ENCODE results near the gene AMN.

AMN gene

DNA sequence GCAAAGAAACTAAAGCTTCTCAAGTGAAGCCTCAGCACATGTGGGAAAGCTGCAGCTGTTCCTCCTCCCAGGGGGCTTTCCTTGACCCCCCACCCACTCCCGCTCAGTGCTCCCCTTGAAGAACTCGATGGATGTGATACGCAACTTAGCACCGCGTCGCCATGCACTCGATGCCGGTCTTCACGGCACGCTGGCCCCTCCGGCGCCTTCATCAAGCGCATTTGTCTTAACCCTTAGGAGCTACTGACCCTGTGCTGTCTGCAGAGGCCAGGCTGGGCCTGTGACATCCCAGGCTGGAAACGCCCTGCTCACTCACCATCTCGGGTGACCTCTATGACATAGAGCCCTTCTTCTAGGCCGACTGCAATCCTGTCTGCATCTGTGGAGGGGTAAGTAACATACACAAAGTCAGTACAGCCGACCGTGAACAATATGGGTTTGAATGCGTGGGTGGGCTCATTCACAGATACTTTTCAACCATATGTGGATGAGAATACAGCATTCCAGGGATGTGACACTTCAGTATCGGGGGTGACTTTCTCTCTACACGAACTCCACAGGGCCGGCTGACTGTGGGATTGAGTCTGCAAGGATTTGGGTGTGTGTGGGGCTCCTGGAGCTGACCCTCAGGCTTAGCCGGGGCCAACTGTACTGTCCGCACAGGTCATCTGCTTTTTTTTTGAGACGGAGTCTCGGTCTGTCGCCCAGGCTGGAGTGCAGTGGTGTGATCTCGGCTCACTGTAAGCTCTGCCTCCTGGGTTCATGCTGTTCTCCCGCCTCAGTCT lies 23.1 kb downstream of the AMN start:
- no peak for DNase-seq

DNA sequence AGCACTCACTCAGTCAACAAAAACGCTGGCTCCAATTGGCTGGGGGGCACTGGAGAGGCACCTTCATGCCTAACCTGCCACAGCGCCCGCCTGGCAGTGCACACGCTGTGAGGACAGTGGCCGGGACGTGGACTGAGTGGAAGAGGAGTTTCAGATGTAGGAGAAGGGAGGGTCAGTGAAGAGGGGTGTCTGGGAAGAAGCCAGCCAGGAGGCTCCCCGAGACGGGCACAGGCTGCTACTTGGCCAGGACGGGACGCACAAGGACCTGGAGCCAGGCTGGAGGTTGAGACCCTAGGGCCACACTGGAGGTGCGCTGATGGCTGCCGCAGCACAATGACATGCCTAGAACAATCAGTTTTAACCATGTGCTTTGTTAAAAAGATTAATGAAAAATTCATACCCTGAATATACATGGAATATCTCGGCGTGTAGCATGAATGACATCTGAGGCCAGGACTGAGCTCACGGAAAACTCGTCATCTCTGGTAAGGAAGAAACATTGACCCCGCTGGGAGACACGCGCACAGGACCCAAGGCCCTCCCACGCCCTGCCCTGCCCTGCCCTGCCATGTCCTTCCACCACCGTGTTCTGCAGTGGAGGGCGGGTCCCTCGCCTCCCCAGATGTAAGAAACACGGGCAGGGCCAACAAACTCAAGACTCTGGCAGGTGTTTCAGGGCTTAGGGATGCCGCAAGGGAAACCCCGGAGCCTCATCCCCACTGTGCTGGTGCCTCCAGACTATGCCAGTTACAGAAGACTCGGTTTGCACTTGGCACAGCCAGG lies 25.0 kb downstream of the AMN start:
- no peak for DNase-seq

DNA sequence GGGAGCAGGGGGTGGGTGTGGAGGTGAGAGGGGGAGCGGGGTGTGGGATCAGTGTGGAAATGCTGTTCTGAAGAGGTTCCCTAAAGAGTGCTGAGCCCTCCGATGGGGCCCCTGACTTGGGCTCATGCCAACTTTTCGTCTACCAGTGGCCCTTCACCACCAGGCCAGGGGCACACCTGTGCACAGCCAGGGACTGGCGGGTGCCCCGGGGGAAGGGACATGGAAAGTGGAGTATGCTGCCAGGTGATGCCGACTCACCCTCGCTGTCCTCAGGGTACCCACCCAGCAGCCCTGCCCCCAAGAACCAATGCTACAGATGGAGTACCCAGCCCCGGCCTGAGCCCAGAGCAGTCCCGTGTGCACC lies 26.2 kb downstream of the AMN start:
- no peak for DNase-seq

DNA sequence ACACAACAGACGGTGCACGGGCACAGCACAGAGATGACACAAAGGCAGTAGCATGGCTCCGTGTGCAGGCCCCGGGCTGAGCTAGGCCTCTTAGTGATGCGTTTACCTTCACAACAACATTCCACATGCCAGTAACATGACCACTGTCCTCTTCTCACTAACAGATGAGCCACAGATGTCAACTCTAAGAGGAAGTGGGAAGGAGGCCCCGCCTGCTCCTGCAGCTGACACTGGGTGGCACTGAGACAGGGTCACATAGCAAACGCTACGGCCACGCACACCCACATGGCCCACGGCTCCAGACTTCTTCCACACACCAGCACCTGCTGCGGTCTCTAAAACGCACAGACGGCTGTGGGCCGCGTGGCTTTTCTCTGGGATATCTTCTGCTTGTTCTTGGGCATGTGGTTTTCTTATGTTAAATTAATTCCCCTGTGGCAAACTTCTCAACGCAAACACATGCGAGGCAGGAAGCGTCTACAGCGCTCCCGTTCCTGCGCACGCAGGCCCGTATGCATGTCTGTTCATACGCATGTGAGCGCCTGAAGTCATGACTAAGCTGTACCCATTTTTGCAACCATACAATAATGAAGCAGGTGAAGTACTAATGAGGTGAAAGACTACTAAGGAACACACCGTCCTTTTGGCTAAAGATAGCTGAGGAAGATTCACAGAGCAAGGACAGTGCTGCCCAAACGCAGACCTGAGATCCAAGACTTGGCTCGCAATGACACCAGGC lies 26.8 kb downstream of the AMN start:
- DNase-seq, result peak; percentile 29

GRCh38 chr14:102949801-102950451 lies 27.5 kb downstream of the AMN start:
- peak; percentile 30 for DNase-seq

GRCh38 chr14:102951034-102951433 lies 28.6 kb downstream of the AMN start:
- no peak for DNase-seq

GRCh38 chr14:102951799-102952198 lies 29.3 kb downstream of the AMN start:
- no peak for DNase-seq

DNA sequence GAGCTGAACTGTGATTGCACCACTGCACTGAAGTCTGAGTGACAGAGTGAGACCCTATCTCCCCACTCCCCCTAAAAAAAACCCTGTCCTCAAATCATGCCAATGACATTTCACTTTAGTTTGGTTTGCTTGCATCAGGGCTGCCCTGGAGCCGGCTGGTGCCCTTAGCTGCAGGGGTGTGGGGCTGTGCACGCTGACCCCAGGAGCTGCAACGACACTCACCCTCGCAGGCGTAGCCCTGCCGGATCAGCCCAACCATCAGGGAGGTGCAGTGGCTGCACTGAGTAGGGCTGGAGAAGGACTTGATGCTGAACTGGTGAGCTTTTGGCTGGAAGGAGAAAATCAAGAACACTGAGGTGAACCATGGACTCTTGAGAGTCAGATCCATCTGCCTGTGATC lies 29.8 kb downstream of the AMN start:
- no peak for DNase-seq

DNA sequence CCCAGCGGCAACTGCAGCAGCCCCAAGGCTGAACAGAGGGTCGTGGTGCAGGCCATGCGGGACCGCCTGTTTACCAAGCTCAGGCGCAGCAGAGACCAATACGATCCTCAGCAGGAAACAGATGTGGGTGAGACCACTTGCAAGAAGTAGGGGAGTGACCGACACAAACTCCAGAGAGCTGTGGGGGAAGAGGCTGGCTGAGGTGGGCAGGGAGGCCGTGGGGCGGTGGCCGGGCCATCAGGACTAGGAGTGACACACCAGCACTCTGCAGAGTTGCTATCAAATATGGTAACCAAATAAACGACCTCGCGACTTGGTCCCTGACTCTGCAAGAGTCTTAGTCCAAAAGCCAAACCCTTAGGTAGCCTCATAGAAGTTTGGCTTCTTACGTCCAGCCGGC lies 30.6 kb downstream of the AMN start:
- no peak for DNase-seq

DNA sequence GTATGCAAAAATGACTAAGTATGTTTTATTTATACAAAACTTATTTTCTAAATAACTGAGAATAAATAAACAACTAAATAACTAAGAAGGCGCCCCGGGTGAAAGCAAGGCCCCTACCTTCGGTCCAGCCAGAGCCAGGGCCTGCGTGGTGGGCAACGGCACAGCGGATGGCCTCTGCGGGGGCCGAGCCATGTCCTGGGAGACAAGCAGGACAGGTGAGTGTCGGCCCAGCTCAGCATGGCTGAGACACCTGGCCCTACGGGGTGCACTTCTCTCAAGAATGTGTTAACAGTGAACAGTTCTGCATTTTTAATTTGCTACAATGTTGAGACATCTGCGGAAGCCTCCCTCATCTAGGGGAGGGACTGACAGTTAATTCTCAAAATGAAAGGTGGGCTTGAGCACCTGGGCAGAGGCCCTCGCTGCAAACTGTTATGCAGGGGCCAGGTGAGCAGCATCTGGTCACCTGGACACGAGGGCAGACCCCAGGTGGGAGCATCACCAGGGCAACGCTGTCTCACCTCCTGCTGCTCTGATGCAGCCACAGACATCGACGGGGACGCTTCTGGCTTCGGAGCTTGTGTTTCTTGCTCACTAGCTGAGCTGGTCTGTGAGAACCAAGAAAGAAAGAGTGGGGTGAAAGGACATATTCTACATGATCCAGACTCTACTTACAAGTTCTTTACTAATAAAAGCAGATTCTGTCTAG lies 31.8 kb downstream of the AMN start:
- no peak for DNase-seq

GRCh38 chr14:102955636-102956408 lies 33.4 kb downstream of the AMN start:
- no peak for DNase-seq

- no peak for DNase-seq
Measured at GRCh38 chr14:102957222-102957621, 34.8 kb downstream of the AMN start.

GRCh38 chr14:102958461-102958860 lies 36.0 kb downstream of the AMN start:
- no peak for DNase-seq

DNA sequence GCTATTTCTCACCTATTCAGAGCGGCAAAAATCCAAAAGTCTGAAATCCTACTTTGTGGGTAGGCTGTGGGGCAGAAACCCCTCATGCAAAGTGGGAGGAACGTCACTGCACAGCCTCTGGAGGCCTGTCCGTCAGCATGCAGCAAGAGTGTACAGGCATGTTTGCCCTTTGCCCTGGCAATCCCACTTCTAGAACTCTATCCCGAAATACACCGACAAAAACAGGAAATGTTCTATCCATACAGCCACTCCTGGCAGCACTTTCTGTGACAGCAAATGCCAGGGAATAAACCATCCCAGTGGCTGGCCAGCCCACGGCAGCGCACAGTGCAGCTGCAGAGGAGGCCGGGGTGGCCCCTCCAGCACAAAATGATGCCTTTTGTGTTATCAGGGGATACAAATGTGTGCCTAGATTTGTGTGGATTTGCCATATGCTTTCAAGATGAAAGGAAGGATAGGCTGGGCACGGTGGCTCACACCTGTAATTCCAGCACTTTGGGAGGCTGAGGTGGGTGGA lies 39.7 kb downstream of the AMN start:
- no peak for DNase-seq

- DNase-seq, result no peak
Measured at GRCh38 chr14:102964152-102964730, 41.8 kb downstream of the AMN start.

GRCh38 chr14:102965282-102965681 lies 42.8 kb downstream of the AMN start:
- DNase-seq, result no peak

GRCh38 chr14:102965971-102966655 lies 43.6 kb downstream of the AMN start:
- no peak for DNase-seq

DNA sequence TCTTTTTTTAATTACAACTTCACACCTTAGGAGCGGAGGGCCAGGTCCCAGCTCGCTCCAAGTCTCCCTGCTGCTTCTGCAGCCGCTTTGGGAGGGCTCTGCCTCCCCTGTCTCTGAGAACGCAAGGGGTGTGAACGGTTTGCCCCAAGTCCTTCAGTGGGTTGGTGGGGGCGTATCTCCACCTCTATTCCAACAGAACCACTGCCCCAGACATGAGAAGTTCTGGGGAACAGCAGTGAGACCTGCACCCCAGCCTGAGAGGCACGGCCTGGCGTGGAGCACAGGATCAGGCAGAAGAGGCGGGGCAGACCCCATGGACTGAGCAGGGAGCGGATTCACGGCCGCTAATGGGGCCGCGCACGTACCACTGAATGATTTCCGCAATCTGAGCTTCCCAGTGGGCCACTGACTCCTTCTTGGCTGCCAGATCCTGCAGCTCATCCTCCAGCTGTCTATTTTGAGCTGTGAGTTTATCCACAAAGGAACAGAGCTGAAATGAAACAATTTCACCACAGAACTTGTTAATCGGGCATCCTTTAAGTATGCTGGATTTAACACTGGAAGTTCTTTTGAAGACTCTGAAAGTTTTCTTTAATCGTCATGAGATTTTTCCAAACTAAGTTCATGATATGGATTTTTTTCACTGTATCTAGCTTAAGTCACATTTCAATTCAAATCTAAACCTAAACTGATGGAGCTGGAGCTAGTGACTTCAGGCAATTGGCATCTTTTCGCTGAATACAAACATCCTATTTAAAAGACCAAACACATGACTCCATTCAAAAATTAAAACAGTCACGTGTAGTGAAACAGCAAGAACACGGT lies 44.4 kb downstream of the AMN start:
- no peak for DNase-seq

- DNase-seq, result no peak
Measured at GRCh38 chr14:102967506-102967795, 45.0 kb downstream of the AMN start.

DNA sequence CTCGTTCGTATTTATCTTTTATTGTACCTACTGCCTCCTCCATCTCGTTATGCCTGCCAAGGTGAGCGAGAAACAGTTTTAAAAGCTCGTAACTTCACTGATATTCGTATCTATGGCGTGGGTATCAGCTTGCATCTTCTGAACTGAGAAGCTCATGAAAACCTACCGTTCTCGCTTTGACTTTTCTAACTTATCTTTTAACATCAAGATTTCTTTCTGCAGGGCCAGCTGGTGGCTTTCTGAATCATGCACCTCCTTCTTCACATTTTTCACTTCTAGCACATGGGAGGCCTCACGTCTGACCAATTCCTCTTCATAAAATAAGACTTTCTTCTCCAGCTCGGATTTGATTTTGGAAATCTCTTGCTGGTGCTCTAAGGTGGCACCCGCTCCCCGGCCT lies 45.8 kb downstream of the AMN start:
- no peak for DNase-seq
